Neural cell (in vitro differentiated cells): Measurements from ENCODE around the gene PRSS27. TPM values are rescaled to one million over a fixed set of nuclear protein-coding genes. Genes with fewer than 3 reads are reported as not detected.
A peak's percentile ranks its signal among the peaks of the same experiment; 100 is the strongest.

ENCODE experiments used
- H2AFZ ChIP-seq: fragments of 200-600, 300-800 bp; sonication (generic), shearing (Covaris generic); 2 replicates; pipeline ENCODE4 v1.6.0; 2014; ENCODE audit warnings: low read depth, mild to moderate bottlenecking, antibody characterized with exemption, low read length, moderate library complexity
- H3F3A ChIP-seq: fragments of 200-600 bp; shearing (Covaris generic); 2 replicates; pipeline ENCODE4 v1.6.1; 2016; ENCODE audit warnings: mild to moderate bottlenecking, moderate library complexity, mixed read lengths, antibody characterized with exemption, low read length; ENCODE audit not compliant: insufficient read depth, poor library complexity, severe bottlenecking
- H3K27ac ChIP-seq: fragments of 200-600, 300-800 bp; sonication (generic), shearing (Covaris generic); 2 replicates; pipeline ENCODE4 v1.5.1; 2014; ENCODE audit warnings: mild to moderate bottlenecking, low read length, moderate library complexity
- H3K27me3 ChIP-seq: fragments of 300-800, 200-600 bp; sonication (generic), shearing (Covaris generic); 2 replicates; pipeline ENCODE4 v1.6.0; 2014; ENCODE audit warnings: mild to moderate bottlenecking, low read depth, low read length, moderate library complexity; ENCODE audit not compliant: insufficient read depth
- H3K36me3 ChIP-seq: fragments of 300-800, 200-600 bp; sonication (generic), shearing (Covaris generic); 2 replicates; pipeline ENCODE4 v1.5.1; 2014; ENCODE audit warnings: mild to moderate bottlenecking, antibody characterized with exemption, low read length, moderate library complexity; ENCODE audit not compliant: insufficient read depth
- H3K4me2 ChIP-seq: fragments of 300-800, 200-600 bp; sonication (generic), shearing (Covaris generic); 2 replicates; pipeline ENCODE4 v1.6.0; 2014; ENCODE audit warnings: mild to moderate bottlenecking, low read length
- H3K4me3 ChIP-seq: fragments of 300-800, 200-600 bp; sonication (generic), shearing (Covaris generic); 2 replicates; pipeline ENCODE4 v1.5.1; 2014; ENCODE audit warnings: mild to moderate bottlenecking, low read length, moderate library complexity
- H3K79me2 ChIP-seq: fragments of 200-600 bp; shearing (Covaris generic); replicated peaks from 2 replicates; pipeline ENCODE4 v1.6.0; 2014; ENCODE audit warnings: mild to moderate bottlenecking, low read length, moderate library complexity; ENCODE audit not compliant: insufficient read depth
- H3K9ac ChIP-seq: fragments of 300-800, 200-600 bp; sonication (generic), shearing (Covaris generic); 2 replicates; pipeline ENCODE4 v1.6.1; 2016; ENCODE audit warnings: mild to moderate bottlenecking, low read length, mixed read lengths
- H3K9me2 ChIP-seq: fragments of 200-600 bp; shearing (Covaris generic); 2 replicates; pipeline ENCODE4 v1.6.1; 2016; ENCODE audit warnings: mild to moderate bottlenecking, low read length, mixed read lengths; ENCODE audit not compliant: insufficient read depth
- H3K9me3 ChIP-seq: fragments of 200-600, 300-800 bp; sonication (generic), shearing (Covaris generic); 2 replicates; pipeline ENCODE4 v1.6.1; 2016; ENCODE audit warnings: mild to moderate bottlenecking, mixed run types, low read length, moderate library complexity, mixed read lengths
- H4K20me1 ChIP-seq: fragments of 200-600 bp; shearing (Covaris generic); 2 replicates; pipeline ENCODE4 v1.6.1; 2016; ENCODE audit warnings: mild to moderate bottlenecking, mixed run types; ENCODE audit not compliant: insufficient read depth
- EP300 ChIP-seq: fragments of 450-650 bp; conservative IDR thresholded peaks from 2 replicates; pipeline ENCODE4 v1.6.1; 2014; ENCODE audit warnings: antibody characterized with exemption, mild to moderate bottlenecking, moderate library complexity; ENCODE audit not compliant: poor library complexity, severe bottlenecking
- EZH2 ChIP-seq: fragments of 200-600, 300-800 bp; shearing (Covaris generic), sonication (generic); IDR thresholded peaks from 2 replicates; pipeline ENCODE4 v1.6.1; 2014; ENCODE audit warnings: antibody characterized with exemption, low read length, borderline replicate concordance, mild to moderate bottlenecking; ENCODE audit not compliant: insufficient read depth, poor library complexity, severe bottlenecking
- MXI1 ChIP-seq: fragments of 450-650 bp; conservative IDR thresholded peaks from 2 replicates; pipeline ENCODE4 v1.6.1; 2014; ENCODE audit warnings: antibody characterized with exemption, mild to moderate bottlenecking; ENCODE audit not compliant: poor library complexity, severe bottlenecking
- POLR2AphosphoS5 ChIP-seq: IDR thresholded peaks from 2 replicates; pipeline ENCODE4 v1.6.1; 2012
- RAD21 ChIP-seq: fragments of 450-650 bp; conservative IDR thresholded peaks from 2 replicates; pipeline ENCODE4 v1.6.1; 2014; ENCODE audit warnings: antibody characterized with exemption, mild to moderate bottlenecking, moderate library complexity
- SMC3 ChIP-seq: fragments of 450-650 bp; conservative IDR thresholded peaks from 2 replicates; pipeline ENCODE4 v1.6.1; 2014; ENCODE audit warnings: antibody characterized with exemption, mild to moderate bottlenecking, moderate library complexity; ENCODE audit not compliant: poor library complexity
- TAF1 ChIP-seq: IDR thresholded peaks from 2 replicates; pipeline ENCODE4 v1.6.1; 2012; ENCODE audit warnings: low read depth
- polyA plus RNA-seq: library from polyadenylated mRNA; depleted of rRNA; stranded (reverse); fragments of >200 nt; gene quantifications from 2 replicates; pipeline ENCODE4 v1.2.3, GENCODE V29; 2014
- TF ChIP-seq, protein P1 (sequence below): fragments of 450-650 bp; IDR thresholded peaks from 2 replicates; pipeline ENCODE4 v1.5.1; 2014; ENCODE audit warnings: antibody characterized with exemption, mild to moderate bottlenecking, moderate library complexity; ENCODE audit not compliant: poor library complexity, severe bottlenecking
- TF ChIP-seq, protein P2 (sequence below): IDR thresholded peaks from 2 replicates; pipeline ENCODE4 v1.6.1; 2012; ENCODE audit warnings: borderline replicate concordance

Gene PRSS27
- polyA plus RNA-seq, 1 donor from 2014 or later = 5.9 TPM

DNA sequence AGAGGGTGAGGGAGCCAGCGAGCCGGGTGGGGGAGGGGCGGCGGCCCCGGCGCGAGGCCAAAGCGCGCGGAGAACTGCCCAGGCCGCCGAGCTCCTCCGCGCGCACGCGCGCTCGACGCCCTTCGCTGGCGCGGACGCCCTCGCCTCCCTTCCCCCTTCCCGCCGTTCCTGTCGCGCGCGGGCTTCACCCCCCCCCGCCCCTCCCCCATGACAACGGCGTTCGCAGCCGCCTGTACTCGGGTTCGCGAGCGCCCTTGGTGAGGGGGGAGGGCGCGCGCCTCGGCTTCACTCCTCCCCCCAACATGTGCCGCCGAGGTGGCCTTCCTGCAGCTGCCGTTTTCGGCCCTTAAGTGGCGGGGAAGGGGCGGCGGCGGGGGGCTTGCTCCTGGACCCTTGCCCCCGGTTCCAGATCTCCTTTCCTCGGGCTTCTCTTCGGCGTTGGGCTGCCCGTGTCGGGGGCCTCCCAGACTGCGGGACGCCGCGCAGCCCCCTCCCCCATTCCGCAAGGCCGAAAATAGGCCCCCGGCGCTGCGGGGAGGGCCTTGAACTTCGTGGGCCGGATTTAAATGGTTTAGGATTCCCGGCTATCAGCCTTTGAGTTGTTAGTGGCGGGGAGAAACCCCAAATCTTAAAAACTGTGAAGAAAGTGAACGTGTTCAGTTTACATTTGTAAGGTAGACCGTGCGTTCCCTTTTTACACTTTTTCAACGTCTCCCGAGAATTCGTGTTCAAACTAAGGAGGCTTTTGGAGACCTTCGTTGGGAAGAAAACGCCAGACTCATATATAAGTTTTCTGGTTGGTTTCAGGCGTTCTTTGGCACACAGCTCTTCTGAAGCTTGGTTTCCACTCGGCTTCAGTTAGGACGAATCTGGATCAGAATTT lies 33.1 kb upstream of the PRSS27 start:
- Histone ChIP-seq H4K20me1 (peaks cover 10% of the 10 kb centered on the region), H3F3A (peaks cover 3% of the 10 kb centered on the region), H3K9ac (peak overlapping the region; percentile 99), H3K27me3 (no peaks in the 10 kb centered on the region), H3K36me3 (no peaks in the 10 kb centered on the region), H2AFZ (no peak overlapping the region), H3K4me2 (peak overlapping the region; percentile 62), H3K9me2 (no peaks in the 10 kb centered on the region), H3K79me2 (peaks cover 46% of the 10 kb centered on the region), H3K9me3 (no peaks in the 10 kb centered on the region), H3K27ac (peak overlapping the region; percentile 100), H3K4me3 (peak overlapping the region; percentile 98)
- TF ChIP-seq, protein P1, sequence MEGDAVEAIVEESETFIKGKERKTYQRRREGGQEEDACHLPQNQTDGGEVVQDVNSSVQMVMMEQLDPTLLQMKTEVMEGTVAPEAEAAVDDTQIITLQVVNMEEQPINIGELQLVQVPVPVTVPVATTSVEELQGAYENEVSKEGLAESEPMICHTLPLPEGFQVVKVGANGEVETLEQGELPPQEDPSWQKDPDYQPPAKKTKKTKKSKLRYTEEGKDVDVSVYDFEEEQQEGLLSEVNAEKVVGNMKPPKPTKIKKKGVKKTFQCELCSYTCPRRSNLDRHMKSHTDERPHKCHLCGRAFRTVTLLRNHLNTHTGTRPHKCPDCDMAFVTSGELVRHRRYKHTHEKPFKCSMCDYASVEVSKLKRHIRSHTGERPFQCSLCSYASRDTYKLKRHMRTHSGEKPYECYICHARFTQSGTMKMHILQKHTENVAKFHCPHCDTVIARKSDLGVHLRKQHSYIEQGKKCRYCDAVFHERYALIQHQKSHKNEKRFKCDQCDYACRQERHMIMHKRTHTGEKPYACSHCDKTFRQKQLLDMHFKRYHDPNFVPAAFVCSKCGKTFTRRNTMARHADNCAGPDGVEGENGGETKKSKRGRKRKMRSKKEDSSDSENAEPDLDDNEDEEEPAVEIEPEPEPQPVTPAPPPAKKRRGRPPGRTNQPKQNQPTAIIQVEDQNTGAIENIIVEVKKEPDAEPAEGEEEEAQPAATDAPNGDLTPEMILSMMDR = no peak
- no peak for TF ChIP-seq SMC3
- no peak for TF ChIP-seq POLR2AphosphoS5
- TF ChIP-seq MXI1 = peak; percentile 53
- TF ChIP-seq EP300 = no peak

DNA sequence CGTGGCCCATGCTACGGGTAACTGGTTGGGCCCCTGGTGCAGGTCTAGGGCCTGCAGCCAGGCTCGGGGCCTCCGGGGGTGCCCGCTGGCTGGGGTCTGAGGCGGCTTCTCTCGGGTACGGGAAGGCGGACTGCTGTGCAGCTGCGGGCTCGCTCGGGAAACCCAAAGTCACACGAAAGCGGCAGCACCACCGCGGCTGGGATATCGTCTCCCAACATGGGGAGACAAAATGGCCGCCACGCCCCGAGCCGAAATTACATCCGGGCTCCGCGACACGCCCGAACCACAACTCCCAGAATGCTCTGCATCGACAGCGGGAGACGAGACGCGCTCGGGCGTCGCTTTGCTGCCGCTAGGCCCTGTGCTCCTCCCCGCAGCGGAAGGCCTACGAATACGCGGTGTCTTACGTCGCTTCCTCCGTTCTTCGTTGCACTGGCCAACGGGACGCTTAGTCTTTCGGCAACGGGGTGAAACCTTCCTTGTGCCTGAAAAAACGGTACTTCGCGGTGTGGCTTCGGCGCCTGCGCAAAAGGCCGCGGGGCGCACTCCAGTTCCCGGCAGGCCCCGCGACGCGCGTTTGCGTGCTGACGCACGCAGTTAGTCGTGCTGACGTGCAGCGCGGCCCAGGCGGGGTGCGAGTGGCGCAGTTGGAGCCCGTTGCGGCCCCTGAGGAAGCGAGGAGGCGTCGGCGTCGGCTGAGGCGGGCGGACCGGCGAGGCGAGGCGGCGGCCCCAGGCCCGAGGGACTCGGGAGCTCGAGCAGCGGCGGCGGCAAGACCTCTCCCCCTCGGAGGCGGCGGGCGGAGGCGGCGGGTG lies 32.2 kb upstream of the PRSS27 start, which contains the start of gene SRRM2:
Gene SRRM2, plus strand, starts transcription at position 604 of the 815 bp plus-strand sequence. CDS start 3,727 bp downstream, outside the sequence.
- no peaks in the 10 kb centered on the region for H3K9me3 ChIP-seq
- peaks cover 10% of the 10 kb centered on the region for H4K20me1 ChIP-seq
- peak within 1 kb of the TSS; percentile 99 for H3K9ac ChIP-seq
- TF ChIP-seq, protein P2, sequence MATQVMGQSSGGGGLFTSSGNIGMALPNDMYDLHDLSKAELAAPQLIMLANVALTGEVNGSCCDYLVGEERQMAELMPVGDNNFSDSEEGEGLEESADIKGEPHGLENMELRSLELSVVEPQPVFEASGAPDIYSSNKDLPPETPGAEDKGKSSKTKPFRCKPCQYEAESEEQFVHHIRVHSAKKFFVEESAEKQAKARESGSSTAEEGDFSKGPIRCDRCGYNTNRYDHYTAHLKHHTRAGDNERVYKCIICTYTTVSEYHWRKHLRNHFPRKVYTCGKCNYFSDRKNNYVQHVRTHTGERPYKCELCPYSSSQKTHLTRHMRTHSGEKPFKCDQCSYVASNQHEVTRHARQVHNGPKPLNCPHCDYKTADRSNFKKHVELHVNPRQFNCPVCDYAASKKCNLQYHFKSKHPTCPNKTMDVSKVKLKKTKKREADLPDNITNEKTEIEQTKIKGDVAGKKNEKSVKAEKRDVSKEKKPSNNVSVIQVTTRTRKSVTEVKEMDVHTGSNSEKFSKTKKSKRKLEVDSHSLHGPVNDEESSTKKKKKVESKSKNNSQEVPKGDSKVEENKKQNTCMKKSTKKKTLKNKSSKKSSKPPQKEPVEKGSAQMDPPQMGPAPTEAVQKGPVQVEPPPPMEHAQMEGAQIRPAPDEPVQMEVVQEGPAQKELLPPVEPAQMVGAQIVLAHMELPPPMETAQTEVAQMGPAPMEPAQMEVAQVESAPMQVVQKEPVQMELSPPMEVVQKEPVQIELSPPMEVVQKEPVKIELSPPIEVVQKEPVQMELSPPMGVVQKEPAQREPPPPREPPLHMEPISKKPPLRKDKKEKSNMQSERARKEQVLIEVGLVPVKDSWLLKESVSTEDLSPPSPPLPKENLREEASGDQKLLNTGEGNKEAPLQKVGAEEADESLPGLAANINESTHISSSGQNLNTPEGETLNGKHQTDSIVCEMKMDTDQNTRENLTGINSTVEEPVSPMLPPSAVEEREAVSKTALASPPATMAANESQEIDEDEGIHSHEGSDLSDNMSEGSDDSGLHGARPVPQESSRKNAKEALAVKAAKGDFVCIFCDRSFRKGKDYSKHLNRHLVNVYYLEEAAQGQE = peak; percentile 54
- TF ChIP-seq SMC3 = no peak
- no peak for TF ChIP-seq EZH2
- no peak for TF ChIP-seq RAD21
- TF ChIP-seq, protein P1 = peak; percentile 28
- TF ChIP-seq EP300 = peak; percentile 78
- peak; percentile 67 for TF ChIP-seq MXI1
- TF ChIP-seq POLR2AphosphoS5 = peak; percentile 97
- peak; percentile 78 for TF ChIP-seq TAF1
- H3F3A ChIP-seq = peaks cover 3% of the 10 kb centered on the region
- H2AFZ ChIP-seq = peak within 1 kb of the TSS; percentile 87
- no peaks in the 10 kb centered on the region for H3K9me2 ChIP-seq
- H3K4me3 ChIP-seq = peak within 1 kb of the TSS; percentile 98
- no peaks in the 10 kb centered on the region for H3K27me3 ChIP-seq
- peak within 1 kb of the TSS; percentile 100 for H3K27ac ChIP-seq
- H3K36me3 ChIP-seq = no peaks in the 10 kb centered on the region
- peaks cover 46% of the 10 kb centered on the region for H3K79me2 ChIP-seq
- peak within 1 kb of the TSS; percentile 79 for H3K4me2 ChIP-seq
